ENCODE data around the gene BCL2.

The BCL2 gene

DNA sequence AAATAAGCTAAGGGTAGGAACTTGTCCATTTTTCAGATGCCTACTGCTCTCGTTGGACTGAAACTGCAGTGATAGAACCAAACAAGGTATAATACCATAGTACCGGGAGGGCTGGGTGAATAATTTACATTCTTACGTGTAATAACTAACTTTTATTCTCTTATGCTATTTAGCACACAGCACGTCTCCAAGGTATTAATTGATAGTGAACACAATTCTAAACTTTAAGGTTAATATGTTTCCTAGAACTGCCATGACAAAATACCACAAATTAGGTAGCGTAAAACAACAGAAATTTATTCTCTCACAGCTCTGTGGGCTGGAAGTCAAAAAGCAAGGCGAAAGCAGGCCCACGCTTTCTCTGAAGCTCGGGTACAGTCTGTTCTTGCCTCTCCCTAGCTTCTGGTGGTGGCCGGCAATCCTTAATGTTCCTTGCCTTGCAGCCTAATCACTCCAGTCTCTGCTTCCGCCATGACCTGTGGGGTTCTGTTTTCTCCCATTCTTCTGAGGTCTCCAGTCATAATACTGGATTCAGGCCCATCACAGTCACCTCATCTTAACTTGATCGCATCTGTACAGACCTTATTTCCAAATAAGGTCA lies 5.6 kb upstream of the BCL2 start:
- no peak for DNase-seq

DNA sequence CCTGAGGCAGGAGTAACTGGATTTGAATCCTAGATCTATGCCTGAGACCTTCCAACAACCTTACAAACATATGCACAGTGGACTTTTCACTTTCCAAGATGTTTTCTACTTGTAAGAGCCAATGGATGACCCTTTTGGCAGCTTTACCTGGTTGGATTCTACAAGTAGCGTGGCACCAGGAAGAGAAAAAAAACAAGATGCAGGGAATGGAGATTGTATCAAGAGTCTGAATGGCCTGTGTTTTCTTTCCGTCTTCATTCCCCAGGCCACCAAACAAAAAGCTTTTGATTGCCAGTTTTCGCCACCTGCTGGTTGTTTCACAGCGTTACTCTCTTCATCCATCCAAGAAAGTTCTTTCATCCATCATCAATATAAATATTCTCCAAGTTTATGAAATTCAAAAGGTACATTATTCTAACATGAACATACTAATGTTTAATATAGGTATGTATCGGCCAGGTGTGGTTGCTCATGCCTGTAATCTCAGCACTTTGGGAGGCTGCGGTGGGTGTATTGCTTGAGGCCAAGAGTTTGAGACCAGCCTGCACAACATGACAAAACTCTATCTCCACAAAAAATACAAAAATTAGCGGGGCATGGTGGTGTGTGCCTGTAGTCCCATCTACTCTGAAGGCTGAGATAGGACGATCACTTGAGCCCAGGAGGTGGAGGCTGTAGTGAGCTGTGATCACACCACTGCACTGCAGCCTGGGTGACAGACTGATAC lies 3.5 kb upstream of the BCL2 start:
- DNase-seq, result peak; percentile 77

GRCh38 chr18:63322206-63322605 lies 2.6 kb upstream of the BCL2 start:
- no peak for DNase-seq

DNA sequence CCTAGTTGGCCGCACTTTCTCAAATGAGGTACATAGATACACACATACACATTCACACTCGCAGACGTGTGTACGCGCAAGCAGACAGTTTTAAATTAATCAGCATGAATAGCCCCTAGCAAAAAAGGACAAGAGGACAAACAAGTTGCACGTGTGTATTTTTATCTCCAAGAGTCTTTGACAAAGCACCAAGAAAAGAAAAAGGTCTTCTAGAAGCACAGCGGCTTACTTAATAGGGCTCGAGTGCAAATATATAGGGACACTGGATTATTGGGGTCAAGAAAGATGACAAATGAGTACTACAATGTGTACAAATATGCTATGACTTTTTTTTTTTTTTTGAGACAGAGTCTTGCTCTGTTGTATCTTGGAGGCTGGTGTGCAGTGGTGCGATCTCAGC lies 1.7 kb upstream of the BCL2 start:
- DNase-seq, result no peak

DNA sequence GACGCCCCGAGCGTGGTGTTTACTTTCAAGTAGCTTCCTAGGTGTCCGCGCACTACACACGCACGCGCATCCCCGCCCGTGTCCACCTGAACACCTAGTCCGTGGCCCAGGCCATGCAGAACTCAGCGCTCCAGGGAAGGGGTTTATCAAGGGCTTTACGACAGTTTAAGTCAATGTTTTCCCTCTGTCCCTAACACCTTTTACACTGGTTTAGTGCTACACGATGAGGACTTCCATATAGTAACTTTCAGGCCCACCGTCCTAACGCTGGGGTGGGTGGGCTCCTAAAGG lies 1.4 kb upstream of the BCL2 start:
- DNase-seq, result no peak

DNA sequence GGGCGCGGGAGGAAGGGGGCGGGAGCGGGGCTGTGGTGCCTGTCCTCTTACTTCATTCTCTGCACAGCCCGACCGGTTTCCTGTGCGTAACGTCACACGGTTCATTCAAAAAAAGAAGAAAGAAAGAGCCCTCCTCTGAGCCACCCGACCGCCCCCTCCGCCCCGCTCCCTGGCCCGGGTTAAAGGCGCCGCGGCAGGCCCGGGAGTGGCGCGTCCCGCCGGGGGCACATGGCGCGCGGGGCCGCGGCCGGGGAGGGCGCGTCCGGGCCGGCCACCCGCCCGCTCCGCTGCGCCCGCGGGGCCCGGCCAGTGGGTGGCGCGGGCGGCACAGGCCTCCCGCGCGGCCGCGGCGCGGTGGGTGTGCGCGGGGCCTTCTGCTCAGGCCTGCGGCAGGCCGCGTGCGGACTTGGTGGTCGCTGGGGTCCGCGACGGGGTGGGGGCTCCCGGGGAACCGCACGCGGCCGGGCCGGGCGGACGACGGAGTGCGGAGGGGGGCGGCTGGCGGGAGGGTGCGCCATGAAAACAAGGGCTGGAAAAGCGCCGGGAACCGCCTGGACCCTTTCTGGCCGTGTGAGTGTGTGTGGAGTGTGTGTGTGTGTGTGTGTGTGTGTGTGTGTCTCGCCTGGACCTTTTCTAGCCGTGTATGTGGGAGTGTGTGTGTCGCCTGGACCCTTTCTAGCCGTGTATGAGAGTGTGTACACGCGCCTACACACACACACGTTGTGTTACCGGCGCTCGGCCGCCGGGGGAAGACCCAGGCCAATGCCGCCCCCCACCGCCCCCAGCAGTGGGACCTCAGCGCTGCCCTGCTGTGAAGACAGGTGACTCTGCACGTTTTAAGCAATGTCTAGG lies 780 bp upstream of the BCL2 start:
- DNase-seq, result peak; percentile 86

- no peak for DNase-seq
Measured at GRCh38 chr18:63318889-63319382, 633 bp downstream of the BCL2 start.

DNA sequence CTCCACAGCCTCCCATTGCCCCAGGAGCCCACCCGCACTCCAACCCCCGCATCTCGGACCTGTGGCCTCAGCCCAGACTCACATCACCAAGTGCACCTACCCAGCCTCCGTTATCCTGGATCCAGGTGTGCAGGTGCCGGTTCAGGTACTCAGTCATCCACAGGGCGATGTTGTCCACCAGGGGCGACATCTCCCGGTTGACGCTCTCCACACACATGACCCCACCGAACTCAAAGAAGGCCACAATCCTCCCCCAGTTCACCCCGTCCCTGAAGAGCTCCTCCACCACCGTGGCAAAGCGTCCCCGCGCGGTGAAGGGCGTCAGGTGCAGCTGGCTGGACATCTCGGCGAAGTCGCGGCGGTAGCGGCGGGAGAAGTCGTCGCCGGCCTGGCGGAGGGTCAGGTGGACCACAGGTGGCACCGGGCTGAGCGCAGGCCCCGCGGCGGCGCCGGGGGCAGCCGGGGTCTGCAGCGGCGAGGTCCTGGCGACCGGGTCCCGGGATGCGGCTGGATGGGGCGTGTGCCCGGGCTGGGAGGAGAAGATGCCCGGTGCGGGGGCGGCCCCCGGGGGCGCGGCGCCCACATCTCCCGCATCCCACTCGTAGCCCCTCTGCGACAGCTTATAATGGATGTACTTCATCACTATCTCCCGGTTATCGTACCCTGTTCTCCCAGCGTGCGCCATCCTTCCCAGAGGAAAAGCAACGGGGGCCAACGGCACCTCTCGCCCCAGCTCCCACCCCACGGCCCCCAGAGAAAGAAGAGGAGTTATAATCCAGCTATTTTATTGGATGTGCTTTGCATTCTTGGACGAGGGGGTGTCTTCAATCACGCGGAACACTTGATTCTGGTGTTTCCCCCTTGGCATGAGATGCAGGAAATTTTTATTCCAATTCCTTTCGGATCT lies 1.3 kb downstream of the BCL2 start:
- DNase-seq, result peak; percentile 90

GRCh38 chr18:63317556-63317946 lies 2.0 kb downstream of the BCL2 start:
- DNase-seq, result no peak

DNA sequence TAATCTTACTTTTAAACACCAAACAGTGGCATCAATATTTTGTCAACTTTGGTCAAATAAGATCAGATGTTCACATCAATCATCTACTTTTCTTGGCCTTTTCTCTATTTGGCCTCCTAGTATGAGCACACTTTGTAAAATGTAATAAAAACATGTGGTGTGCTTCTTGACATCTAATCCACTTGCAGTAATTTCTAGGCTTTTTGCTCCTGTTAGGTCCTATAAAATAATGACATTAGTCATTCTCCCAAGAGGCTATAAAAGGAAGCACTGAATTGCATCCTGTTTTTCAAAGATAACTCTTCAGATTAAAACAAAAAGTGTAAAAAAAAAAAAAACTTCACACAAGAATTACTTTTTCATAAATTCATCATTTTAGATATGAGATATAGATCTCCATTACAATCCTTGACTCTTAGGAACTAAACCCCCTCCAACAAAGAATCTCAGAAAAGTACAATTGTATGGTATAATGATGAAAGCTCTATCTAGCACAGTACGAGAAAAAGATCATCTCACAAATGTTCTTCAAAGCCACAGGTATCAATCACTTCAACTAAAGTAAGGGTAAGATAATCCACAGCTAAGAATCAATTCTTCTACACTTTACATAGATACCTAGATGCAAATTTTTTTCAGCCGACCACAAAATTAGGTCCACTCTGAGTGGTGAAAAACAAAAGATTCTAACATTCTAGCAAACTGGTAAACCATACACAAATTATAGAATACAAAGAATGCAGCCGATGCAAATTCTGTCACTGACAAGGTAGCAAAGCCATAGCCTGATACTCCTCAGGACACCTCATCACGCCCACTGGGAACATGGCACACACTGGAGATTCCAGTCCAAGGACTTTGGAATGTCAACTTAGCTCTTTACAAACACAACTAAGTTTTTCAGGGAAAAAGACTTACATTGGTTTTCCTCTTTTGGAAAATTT lies 2.7 kb downstream of the BCL2 start:
- no peak for DNase-seq

DNA sequence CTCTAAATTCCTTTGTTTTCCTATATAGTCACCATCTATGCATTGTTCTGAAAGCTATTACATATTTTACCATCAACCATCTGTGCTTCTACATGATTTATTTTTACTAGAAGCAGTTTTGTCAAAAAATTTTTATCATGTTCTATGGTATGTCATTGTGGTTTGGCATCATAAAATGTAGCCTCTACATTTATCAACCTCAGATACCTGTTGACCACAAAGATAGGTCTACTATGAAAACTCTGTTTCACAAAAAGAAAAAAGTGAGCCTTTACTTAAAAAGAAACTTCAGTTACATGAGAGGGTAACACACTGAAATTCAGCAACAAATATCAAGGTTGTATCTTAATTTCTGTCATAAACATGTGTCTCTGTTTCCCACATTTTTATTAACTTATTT lies 3.7 kb downstream of the BCL2 start:
- DNase-seq, result no peak

DNA sequence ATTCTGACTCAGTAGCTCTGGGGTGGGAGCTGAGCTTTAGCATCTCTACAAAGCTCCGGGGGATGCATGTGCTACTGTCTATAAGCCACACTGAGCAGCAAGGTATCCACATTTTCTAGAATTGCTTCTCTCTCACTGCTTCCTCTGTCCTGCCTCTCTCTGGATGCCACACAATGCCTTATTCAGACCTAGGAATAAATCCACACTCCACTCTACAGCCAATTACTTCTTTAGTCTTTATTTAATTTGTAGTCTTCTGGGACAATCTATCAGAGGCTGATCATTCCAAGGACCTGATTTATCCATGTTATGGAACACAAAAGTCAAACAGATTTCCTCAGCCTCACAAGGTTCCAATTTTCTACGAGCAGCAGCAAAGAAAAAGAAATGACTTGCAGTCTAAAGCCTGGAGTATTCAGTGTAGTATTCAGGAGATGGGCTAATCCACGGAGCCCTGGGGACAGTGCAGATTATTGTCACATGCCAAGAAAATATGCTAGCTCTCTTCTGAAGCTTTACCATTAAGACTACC lies 4.4 kb downstream of the BCL2 start:
- DNase-seq, result no peak

DNA sequence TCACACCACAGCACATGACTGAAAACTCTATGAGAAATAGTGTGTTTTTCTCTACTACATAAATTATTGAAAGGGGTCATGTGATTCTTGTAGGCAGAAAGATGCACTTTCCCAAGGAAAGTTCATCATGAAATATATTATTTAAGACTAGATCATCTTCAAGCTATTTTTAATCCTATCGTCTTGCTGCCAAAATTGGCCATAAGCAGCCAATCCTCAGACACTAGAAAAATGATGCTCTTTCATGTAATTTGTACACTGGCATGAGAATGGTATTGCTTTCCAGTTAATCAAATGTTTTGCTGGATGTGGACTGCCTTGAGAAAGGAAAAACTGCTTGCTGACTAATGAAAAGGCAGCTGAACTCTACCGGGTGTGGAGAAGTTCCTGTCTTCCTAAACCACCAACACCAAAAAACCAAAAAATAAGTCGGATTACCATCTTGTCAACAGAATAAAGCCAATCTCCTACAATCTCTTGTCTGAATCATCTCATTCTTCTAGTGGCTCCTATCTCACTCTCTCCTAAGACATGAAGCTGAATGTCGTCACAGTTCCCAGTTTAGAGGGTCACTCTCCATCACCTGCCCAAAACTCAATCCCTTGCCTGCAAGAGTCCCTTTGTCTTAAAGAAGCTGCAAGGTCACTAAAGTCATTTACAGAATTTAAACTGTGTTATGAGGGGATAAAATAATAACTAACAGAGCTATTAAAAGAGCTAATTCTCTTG lies 5.3 kb downstream of the BCL2 start:
- no peak for DNase-seq

GRCh38 chr18:63313396-63313917 lies 6.1 kb downstream of the BCL2 start:
- DNase-seq, result no peak

- no peak for DNase-seq
Measured at GRCh38 chr18:63312737-63313395, 6.7 kb downstream of the BCL2 start.

DNA sequence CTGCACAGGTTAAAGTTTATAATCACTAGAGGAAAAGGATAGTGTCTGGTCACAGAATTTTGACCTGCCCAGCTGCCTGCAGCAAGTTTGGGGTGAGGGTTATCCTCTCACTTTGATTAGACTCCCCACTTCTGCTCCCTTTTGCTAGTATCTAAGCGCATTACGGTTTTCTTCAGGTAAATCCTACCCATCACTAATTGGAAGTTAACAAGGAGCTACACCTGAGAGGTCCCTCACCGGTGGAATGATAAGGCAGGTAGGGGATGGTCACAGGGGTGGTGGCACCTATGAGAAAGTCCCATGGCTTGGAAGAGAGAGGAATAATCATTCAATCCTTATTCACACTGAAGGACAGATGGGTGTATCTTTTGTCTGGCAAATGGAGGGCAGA lies 7.6 kb downstream of the BCL2 start:
- DNase-seq, result no peak

DNA sequence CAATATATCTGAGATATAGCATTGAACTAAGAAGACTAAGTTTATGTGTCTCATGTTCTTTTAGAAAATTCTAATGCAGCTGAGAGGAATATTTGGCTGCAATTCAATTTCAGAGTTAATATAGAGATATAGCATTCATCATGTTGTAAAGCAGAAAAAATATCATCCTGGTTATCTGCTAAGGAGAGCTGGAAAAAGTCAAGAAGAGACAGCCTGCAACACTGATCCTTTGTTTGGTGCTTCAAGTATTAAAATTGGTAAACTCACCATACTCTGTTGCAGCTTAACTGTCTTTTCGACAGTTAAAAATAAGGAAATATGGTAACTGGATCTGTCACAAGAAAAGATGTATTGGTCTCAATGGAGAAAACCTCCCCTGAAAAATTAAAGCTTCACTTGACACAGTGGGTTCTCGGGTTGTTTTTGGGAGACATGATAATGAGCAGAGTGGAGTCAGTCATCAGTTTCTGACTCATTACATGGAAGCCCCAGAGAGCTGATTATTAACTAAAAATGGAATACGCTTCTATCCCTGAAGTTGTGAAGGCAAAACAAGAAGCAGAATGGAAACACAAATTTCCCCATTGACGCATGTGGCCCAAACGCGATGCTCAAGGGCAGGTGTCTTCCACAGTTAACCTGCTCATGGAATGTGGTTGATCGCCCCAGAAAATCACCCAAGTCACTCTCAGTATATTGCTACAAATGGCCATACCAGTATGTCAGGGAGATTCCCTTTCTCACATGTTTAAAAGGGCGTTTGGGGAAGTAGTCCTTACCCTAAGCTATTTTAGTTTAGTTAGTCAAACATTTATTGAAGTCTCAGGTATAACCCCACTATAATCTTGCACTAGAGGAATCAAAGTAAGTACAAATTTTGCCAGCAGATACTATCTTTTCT lies 8.2 kb downstream of the BCL2 start:
- DNase-seq, result no peak

GRCh38 chr18:63309422-63309821 lies 10.1 kb downstream of the BCL2 start:
- DNase-seq, result no peak

Data from COR-L47 (cell line).